Measurements from ENCODE around the gene PAM. TPM values are rescaled to one million over a fixed set of nuclear protein-coding genes. Genes with fewer than 3 reads are reported as not detected.
"Not testable (repeated sequence)": the region's sequence is repeated elsewhere in the genome, so short reads cannot be mapped to it uniquely, and the experiment has no call there.

Gene PAM
- total and polyA plus RNA-seq, 2 donors from 2014 or later, result 158 to 293 TPM

GRCh38 chr5:102747386-102748166 is 7.5 kb upstream of the PAM start:
- intact Hi-C loops (cut with DNase I), result no loop called here
- Histone ChIP-seq H3K27me3 (ENCODE audit: control insufficient read depth, insufficient read depth, low read length) (no peaks in the 10 kb centered on the region), H3K9ac (ENCODE audit: low read length in 3 of 3) (no peak overlapping the region), H3K9me3 (ENCODE audit: control insufficient read depth in 2 of 3, insufficient read depth in 1 of 3, low read length in 3 of 3) (no peaks in the 10 kb centered on the region), H3K4me1 (ENCODE audit: control insufficient read depth in 2 of 3, insufficient read depth in 2 of 3, low read depth in 1 of 3, low read length in 3 of 3) (no peaks in the 10 kb centered on the region), H3K27ac (ENCODE audit: low read depth in 2 of 2, low read length in 2 of 2) (no peak overlapping the region), H3K4me3 (ENCODE audit: low read length in 3 of 3) (no peak overlapping the region), H3K36me3 (ENCODE audit: control insufficient read depth in 2 of 3, insufficient read depth in 3 of 3, low read length in 3 of 3) (no peaks in the 10 kb centered on the region)
- peak in 3 of 5 donors; percentile 19 to 55 (median 26) for DNase-seq
- no peak for FAIRE-seq
- no peak for TF ChIP-seq CTCF (IDR thresholded peaks at IDR 0.05; ENCODE audit: borderline replicate concordance, extremely low read depth, insufficient read depth)

DNA sequence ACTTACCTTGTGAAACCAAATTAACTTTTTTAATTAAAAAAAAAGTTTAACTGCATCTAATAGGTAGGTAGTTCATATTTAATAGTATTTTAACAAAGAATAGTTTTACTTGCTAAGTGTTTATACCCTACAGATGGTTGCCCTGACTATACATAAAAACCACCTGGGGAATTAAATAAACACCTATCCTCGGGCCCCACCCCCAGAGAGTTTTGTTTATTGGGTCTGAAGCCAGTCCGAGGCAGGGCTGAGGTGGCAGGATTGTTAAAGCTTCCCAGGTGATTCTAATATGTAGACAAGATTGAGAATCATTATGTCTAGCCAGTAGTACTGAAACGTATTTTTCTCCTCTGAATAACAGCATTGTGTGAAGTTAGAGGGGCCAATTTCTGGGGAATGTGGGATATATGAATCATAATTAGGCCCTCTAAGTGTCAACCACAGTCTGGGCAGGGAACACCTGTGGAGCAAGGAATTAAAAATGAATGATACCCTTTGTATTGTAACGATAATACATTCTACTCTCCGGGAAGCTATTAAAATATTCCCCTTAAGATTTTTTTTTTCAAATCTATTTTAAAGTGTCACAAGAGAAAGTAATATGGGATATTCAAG is 5.6 kb upstream of the PAM start:
- Histone ChIP-seq H3K9ac (ENCODE audit: low read length in 3 of 3) (no peak overlapping the region), H3K36me3 (ENCODE audit: control insufficient read depth in 2 of 3, insufficient read depth in 3 of 3, low read length in 3 of 3) (no peaks in the 10 kb centered on the region), H3K4me1 (ENCODE audit: control insufficient read depth in 2 of 3, insufficient read depth in 2 of 3, low read depth in 1 of 3, low read length in 3 of 3) (no peaks in the 10 kb centered on the region), H3K27me3 (ENCODE audit: control insufficient read depth, insufficient read depth, low read length) (no peaks in the 10 kb centered on the region), H3K4me3 (ENCODE audit: low read length in 3 of 3) (no peak overlapping the region), H3K9me3 (ENCODE audit: control insufficient read depth in 2 of 3, insufficient read depth in 1 of 3, low read length in 3 of 3) (no peaks in the 10 kb centered on the region), H3K27ac (ENCODE audit: low read depth in 2 of 2, low read length in 2 of 2) (no peak overlapping the region)
- DNase-seq, result no peak
- no peak for FAIRE-seq
- intact Hi-C loops (cut with DNase I), result no loop called here
- TF ChIP-seq CTCF (IDR thresholded peaks at IDR 0.05; ENCODE audit: borderline replicate concordance, extremely low read depth, insufficient read depth), result no peak

DNA sequence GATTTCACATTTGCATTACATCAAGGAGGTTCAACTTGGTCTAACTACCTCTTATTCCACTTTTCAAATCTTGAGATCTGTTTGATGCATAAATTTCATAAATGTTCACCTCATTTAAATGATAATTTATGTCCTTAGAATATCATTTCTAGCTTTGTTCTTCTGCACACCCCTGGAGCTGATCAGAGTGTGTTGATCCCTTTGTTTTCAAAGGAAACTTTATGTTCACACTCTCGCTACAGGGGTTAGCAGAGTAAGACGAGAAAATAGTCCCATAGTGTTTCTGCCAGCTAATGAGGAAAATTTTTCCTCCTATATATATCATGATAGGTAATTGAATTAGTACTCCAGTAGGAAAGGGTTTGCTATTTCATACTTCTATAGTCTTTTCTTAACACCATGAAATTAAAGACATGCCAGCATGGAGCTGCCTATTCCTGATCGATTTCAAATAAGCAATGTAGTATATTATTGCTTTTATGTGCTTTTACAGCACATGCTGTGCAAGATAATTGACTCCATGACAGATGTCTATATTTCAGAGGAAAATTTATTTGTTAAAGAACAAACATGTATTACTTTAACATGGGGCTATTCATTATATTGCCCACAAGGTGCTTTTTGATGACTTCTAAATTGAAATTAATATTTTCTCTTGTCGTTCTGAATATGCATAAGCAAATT is 4.8 kb upstream of the PAM start:
- Histone ChIP-seq H3K27ac (ENCODE audit: low read depth in 2 of 2, low read length in 2 of 2) (no peak overlapping the region), H3K9ac (ENCODE audit: low read length in 3 of 3) (no peak overlapping the region), H3K27me3 (ENCODE audit: control insufficient read depth, insufficient read depth, low read length) (no peaks in the 10 kb centered on the region), H3K4me1 (ENCODE audit: control insufficient read depth in 2 of 3, insufficient read depth in 2 of 3, low read depth in 1 of 3, low read length in 3 of 3) (no peaks in the 10 kb centered on the region), H3K36me3 (ENCODE audit: control insufficient read depth in 2 of 3, insufficient read depth in 3 of 3, low read length in 3 of 3) (no peaks in the 10 kb centered on the region), H3K4me3 (ENCODE audit: low read length in 3 of 3) (no peak overlapping the region), H3K9me3 (ENCODE audit: control insufficient read depth in 2 of 3, insufficient read depth in 1 of 3, low read length in 3 of 3) (no peaks in the 10 kb centered on the region)
- no peak for TF ChIP-seq CTCF (IDR thresholded peaks at IDR 0.05; ENCODE audit: borderline replicate concordance, extremely low read depth, insufficient read depth)
- FAIRE-seq (no peak), DNase-seq (no peak)
- intact Hi-C loops (cut with DNase I), result no loop called here

- H3K4me3 ChIP-seq (ENCODE audit: low read length in 3 of 3); H3K9ac ChIP-seq (ENCODE audit: low read length in 3 of 3); H3K4me1 ChIP-seq (ENCODE audit: control insufficient read depth in 2 of 3, insufficient read depth in 2 of 3, low read depth in 1 of 3, low read length in 3 of 3); intact Hi-C loops (cut with DNase I); FAIRE-seq; H3K27me3 ChIP-seq (ENCODE audit: control insufficient read depth, insufficient read depth, low read length); H3K36me3 ChIP-seq (ENCODE audit: control insufficient read depth in 2 of 3, insufficient read depth in 3 of 3, low read length in 3 of 3); H3K9me3 ChIP-seq (ENCODE audit: control insufficient read depth in 2 of 3, insufficient read depth in 1 of 3, low read length in 3 of 3); H3K27ac ChIP-seq (ENCODE audit: low read depth in 2 of 2, low read length in 2 of 2): not testable (repeated sequence)
- peak in 1 of 5 donors; percentile 66 for DNase-seq
These were observed 3.2 kb upstream of the PAM start for GRCh38 chr5:102751903-102752376.

Data from kidney (tissue), 14 donors.